GM12873 (cell line): Measurements from ENCODE around the gene SEPTIN12.

Experiments
- TF ChIP-seq, protein P1 (sequence below): IDR thresholded peaks from 2 replicates; pipeline ENCODE4 v1.5.1; 2012; ENCODE audit warnings: low read depth, mild to moderate bottlenecking, moderate library complexity, low read length, control low read depth; ENCODE audit not compliant: insufficient read depth; ENCODE audit errors: missing control alignments

Gene SEPTIN12

DNA sequence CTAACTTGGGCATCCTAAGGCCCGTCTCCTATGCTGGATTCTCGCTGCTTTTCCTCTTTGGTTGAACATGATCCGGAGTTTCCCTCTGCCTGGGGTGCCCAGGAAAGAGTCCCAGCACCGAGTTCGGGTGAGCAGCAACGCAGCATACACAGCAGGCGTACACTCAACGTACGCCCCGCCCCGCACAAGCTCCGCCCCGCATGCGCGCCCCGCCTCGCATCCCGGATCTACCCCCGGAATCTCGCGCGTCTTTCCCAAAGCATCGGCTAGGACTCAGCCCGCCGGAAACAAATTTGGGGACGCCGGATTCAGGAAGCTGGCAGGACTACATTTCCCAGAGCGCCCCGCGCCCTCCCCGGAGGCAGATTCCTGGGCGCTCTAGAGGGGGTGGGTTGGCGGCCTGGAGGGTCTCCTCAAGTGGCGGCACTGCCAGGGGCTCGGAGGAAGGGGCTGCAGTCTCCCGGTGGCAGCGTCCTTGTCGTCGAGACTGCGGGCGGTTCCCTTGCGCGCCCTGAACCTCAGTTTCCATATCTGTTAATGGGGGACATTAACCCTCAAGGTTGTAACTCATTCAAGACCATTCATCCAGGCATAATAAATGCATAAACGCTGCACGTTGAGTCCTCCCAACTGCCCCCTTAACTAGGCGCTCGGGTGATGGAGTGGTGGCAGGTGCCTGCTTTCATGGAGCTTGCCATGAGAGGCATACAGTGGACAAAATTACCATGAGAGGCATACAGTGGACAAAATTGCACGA lies 19.4 kb downstream of the SEPTIN12 start:
- TF ChIP-seq, protein P1, sequence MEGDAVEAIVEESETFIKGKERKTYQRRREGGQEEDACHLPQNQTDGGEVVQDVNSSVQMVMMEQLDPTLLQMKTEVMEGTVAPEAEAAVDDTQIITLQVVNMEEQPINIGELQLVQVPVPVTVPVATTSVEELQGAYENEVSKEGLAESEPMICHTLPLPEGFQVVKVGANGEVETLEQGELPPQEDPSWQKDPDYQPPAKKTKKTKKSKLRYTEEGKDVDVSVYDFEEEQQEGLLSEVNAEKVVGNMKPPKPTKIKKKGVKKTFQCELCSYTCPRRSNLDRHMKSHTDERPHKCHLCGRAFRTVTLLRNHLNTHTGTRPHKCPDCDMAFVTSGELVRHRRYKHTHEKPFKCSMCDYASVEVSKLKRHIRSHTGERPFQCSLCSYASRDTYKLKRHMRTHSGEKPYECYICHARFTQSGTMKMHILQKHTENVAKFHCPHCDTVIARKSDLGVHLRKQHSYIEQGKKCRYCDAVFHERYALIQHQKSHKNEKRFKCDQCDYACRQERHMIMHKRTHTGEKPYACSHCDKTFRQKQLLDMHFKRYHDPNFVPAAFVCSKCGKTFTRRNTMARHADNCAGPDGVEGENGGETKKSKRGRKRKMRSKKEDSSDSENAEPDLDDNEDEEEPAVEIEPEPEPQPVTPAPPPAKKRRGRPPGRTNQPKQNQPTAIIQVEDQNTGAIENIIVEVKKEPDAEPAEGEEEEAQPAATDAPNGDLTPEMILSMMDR: no peak

DNA sequence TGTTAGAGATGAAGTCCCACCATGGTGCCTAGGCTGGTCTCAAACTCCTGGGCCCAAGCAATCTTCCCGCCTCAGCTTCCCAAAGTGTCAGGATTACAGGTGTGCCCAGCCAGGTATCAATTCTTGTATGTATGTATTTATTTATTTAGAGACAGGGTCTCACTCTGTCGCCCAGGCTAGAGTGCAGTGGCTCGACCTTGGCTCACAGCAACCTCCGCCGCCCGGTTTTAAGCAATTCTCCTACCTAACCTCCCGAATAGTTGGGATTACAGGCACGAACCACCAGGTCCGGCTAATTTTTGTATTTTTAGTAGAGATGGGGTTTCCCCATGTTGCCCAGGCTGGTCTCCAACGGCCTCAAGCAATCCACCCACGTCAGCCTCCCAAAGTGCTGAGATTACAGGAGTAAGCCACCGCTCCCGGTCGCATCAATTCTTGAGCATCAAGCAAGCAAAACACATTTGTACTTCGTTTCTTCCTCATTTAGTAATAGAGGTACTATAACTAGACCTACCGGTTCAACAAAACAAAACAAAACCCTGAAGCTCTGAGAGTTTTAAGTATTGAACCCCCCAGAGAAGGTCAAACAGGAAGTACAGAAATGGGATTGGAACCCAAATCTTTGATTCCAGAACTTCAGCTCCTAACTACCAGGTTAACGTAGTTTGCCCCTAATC lies 20.1 kb downstream of the SEPTIN12 start:
- TF ChIP-seq, protein P1: no peak

DNA sequence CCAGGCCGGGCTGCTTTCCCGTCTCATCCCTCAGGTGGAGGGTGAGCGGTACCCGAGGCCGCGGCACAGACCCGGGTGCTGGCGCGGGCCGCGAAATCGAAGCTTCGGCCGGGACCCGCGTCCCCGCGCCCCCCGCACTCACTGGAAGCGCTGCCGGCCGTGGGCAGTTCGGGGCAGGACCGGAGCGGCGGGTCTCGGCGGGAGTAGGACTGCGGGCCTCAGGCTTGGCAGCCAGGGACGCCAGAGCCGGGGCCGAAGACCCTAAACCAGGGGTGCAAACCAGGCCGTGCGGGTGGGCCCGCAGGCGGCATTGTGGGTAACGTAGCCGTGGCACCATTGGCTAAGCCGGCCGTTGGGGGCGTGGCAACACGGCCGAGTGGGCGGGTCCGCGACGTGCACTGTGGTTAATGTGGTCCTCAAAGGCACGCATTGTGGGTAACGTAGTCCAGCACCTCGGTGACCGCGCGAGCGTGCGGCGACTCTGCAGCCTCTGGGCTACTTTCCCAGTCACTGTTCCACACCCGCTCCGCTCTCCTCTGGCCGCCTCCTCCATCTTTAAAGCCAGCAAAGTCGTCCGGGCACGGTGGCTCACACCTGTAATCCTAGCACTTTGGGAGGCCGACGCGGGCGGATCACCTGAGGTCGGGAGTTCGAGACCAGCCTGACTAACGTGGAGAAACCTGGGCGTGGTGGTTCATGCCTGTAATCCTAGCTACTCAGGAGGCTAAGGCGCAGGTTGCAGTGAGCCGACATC lies 21.1 kb downstream of the SEPTIN12 start, which contains the start of gene ZNF500:
ZNF500 (minus strand) TSS at position 288 of the 754 bp plus-strand sequence. CDS start 1,184 bp downstream, outside the sequence.
- TF ChIP-seq, protein P1: no peak

DNA sequence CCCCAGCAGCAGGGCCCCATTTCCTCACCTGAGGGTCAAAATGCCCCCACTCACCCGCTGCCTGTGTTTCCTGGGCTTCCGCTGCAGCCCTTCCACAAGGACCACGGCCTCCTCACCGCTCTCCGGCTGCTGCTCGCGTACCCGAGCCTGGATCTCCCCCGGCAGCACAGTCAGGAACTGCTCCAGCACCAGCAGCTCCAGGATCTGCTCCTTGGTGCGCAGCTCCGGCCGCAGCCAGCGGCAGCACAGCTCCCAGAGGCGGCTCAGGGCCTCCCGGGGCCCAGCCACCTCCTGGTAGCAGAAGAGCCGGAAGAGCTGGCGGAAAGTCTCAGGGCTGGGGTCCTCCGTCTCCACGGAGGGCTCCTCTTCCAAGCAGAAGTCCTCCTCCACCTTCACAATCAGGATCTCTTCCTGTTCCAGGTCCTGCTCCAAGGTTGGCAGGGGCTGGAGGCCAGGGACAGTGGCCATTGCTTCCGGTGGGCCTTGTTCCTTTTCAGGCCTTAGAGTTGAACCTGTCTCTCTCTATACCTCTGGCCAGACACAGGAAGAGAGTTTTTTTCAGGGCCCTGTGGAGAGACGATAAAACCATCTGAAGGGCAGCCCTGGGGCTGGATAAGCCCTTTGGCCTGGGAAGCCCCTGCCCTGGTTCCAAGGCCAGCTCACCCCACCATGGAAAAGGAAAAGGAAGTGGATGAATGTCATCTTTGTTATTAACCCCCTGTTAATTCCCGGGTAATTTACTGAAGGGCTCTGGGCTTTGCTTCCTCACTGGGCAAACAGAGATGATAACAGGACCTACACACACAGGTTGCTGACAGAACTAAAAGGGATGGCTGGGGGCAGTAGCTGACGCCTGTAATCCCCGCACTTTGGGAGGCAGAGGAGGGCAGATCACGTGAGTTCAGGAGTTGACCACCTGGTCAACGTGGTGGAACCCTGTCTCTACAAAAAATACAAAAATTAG lies 22.4 kb downstream of the SEPTIN12 start:
- TF ChIP-seq, protein P1: no peak

DNA sequence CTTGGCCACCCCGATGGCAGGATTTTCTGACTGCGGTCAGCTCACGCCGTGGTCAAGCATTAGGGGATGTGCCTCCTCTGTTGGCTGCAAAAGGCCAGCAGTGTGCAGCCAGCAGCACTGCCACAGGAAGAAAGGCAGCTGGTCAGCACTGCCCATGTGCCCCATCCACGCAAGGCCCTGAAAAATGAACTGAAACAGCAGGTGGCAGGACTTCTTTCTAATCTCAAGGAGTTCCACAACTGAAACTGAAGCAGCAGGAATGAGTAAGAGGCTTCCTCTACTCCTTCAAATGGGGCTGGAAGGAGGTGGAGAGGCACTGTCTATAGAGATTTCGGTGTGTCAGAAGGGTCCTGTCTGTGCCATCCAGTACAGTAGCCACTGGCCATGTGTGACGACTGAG lies 24.4 kb downstream of the SEPTIN12 start:
- TF ChIP-seq, protein P1: no peak

DNA sequence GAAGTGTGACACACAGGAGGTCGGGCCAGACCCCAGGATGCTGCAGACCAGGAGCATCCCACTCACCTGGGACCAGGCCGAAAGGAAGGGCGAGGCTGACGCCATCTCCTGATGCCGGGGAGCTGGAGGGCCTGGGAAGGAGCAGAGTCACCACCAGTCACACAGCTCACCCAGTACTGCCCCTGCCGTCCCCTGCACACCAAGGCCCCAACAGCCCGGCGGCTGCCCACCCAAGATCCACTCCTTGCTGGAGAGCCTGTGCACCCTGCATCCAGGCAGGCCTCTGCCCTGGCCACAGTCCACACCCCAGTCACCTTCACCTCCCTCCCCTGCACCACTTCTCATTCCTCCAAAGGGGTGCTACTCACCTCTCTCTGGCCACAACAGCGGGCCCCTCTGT lies 25.9 kb downstream of the SEPTIN12 start:
- TF ChIP-seq, protein P1: no peak
